Measurements from ENCODE around the gene EOGT. TPM values are rescaled to one million over a fixed set of nuclear protein-coding genes. Genes with fewer than 3 reads are reported as not detected.

Gene EOGT
- total RNA-seq, 1 donor from 2014 or later = 15.5 TPM

DNA sequence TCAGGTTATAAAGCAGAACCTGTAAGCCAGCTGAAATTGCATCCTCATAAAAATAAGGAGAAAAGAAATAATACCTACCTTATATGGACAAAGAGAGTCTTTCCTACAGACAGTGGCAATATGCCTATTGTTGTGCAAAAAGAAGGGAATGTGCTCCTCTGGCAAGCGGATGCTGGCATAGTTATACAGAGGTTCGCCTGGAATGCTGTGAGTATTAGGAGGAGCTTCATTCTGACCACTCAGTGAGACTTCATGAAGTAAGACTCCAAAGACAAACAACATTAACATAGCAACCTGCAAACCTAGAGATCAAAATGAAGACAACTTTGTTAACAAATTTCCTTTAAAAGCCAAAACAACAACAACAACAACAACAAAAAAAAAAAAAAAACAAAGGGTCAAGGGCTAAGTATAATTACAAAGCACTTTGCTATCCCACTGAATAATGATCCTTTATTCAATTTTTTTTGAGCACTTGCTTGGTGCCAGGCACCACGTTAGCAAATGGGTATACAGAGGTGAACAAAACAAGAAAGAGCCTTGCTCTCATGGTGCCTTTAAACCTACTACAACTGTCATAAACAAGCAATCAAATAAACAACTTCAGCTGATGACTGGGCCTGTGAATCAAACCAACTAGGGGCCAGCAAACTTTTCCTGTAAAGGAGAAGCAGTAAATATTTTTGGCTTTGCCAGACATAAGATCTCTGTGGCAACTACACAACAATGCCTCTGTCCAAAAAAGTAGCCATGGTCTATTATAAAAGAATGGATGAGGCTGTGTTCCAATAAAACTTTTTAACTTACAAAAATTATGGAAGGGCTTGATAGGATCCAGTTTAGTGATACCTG is 3.7 kb downstream of the EOGT start:
- no peak overlapping the region for H3K4me3 Mint-ChIP-seq (ENCODE audit: low read depth)
- TF ChIP-seq, protein P1, sequence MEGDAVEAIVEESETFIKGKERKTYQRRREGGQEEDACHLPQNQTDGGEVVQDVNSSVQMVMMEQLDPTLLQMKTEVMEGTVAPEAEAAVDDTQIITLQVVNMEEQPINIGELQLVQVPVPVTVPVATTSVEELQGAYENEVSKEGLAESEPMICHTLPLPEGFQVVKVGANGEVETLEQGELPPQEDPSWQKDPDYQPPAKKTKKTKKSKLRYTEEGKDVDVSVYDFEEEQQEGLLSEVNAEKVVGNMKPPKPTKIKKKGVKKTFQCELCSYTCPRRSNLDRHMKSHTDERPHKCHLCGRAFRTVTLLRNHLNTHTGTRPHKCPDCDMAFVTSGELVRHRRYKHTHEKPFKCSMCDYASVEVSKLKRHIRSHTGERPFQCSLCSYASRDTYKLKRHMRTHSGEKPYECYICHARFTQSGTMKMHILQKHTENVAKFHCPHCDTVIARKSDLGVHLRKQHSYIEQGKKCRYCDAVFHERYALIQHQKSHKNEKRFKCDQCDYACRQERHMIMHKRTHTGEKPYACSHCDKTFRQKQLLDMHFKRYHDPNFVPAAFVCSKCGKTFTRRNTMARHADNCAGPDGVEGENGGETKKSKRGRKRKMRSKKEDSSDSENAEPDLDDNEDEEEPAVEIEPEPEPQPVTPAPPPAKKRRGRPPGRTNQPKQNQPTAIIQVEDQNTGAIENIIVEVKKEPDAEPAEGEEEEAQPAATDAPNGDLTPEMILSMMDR (IDR thresholded peaks at IDR 0.05; ENCODE audit: unreplicated experiment) = no peak
- no peaks in the 10 kb centered on the region for H3K27me3 Mint-ChIP-seq
- peaks cover 4% of the 10 kb centered on the region for H3K36me3 Mint-ChIP-seq (ENCODE audit: insufficient read depth)
- no peak for DNase-seq (ENCODE audit: low spot score, unreplicated experiment)
- peaks cover 8% of the 10 kb centered on the region for H3K4me1 Mint-ChIP-seq (ENCODE audit: low read depth)
- H3K9me3 Mint-ChIP-seq (ENCODE audit: low read depth) = no peaks in the 10 kb centered on the region
- H3K27ac Mint-ChIP-seq = no peak overlapping the region

DNA sequence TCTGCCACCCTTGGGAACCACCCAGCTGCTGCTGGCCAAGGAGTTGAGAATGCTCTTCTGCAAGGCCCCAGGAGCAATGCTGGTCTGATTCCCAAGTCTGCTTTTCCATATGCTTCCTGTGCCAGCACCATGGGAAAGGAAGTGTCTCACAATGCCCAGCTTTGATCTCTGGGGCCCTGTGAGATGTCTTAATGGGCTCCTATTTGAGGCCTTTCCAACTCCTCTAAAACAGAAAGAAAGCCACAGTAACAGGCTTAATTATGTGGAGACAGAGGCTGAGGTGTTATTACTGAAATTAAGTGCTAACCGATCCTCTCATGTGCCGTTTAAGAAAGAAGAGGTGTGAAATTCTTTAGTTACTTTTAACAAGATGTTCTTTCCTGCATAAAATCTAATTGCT is 4.5 kb downstream of the EOGT start:
- DNase-seq (ENCODE audit: low spot score, unreplicated experiment) = no peak
- Mint-ChIP-seq H3K4me3 (ENCODE audit: low read depth) (no peak overlapping the region), H3K9me3 (ENCODE audit: low read depth) (no peaks in the 10 kb centered on the region), H3K36me3 (ENCODE audit: insufficient read depth) (peaks cover 4% of the 10 kb centered on the region), H3K27ac (no peak overlapping the region), H3K27me3 (no peaks in the 10 kb centered on the region), H3K4me1 (ENCODE audit: low read depth) (peaks cover 8% of the 10 kb centered on the region)
- TF ChIP-seq, protein P1 (IDR thresholded peaks at IDR 0.05; ENCODE audit: unreplicated experiment) = no peak

DNA sequence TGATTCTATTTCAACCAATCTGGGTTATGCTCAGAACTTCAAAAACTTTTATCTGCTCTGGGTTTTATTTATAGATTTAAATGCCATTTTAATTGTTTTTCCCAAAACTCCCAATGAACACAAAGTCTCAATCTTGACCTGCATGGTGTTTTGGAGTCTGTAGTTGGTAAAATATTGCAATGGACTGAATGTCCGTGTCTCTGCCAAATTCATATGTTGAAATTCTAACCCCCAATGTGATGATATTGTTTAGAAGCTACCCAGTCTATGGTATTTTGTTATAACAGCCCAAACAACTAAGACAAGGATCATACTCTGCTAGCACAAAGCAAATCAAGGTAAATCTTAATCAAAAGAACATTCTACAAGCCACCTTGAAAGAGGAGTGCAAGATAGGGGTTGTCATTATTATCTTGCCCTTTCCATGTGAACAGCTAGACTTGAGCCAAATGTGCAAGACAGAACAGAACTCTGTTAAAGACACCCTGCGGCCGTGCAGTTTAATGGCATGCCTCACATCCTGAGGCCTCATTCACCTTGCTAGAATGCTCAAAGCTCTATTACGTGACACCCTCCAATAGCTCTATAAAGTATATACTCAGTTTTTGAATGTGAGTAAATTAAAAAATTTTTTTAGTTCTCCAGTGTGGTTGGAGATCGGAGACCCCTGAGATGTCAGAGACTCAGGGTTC is 7.5 kb downstream of the EOGT start:
- Mint-ChIP-seq H3K4me1 (ENCODE audit: low read depth) (no peaks in the 10 kb centered on the region), H3K27ac (no peak overlapping the region), H3K4me3 (ENCODE audit: low read depth) (no peak overlapping the region), H3K27me3 (no peaks in the 10 kb centered on the region), H3K9me3 (ENCODE audit: low read depth) (no peaks in the 10 kb centered on the region), H3K36me3 (ENCODE audit: insufficient read depth) (peaks cover 8% of the 10 kb centered on the region)
- TF ChIP-seq, protein P1 (IDR thresholded peaks at IDR 0.05; ENCODE audit: unreplicated experiment) = no peak
- DNase-seq (ENCODE audit: low spot score, unreplicated experiment) = no peak

DNA sequence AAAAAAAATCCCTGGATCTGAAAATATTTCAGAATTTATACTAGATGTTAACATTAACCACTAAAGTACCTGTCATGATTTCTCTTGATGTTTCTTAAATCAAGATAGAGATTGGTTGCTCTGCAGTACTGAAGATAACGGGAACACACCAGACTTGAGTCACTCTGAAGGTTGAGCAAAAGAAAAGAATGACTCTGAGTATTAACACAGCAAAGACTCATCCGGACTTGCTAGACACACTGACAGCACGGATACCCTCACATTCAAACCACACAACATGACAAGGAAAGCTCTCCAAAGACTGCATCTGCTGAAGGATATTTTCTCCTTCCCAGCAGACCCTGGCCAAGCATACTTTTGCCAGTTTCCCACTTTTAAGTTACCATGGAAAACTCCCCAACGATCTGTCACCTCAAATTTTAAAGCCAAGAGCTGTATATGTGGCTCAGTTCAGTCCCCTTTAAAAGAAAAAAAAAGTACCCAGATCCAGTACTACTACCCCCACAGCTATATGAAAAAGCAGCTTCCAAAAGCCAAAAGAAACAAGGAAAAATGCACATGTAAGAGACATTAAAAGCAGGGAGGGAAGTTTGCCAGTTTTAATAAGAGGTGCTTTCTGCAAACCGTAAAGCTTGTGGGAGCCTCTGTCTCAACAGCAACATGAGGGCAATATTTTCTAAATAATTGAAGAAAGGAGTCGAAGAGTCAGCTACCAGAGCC is 8.3 kb downstream of the EOGT start:
- Mint-ChIP-seq H3K27me3 (no peaks in the 10 kb centered on the region), H3K4me1 (ENCODE audit: low read depth) (no peaks in the 10 kb centered on the region)
- TF ChIP-seq, protein P1 (IDR thresholded peaks at IDR 0.05; ENCODE audit: unreplicated experiment) = no peak

DNA sequence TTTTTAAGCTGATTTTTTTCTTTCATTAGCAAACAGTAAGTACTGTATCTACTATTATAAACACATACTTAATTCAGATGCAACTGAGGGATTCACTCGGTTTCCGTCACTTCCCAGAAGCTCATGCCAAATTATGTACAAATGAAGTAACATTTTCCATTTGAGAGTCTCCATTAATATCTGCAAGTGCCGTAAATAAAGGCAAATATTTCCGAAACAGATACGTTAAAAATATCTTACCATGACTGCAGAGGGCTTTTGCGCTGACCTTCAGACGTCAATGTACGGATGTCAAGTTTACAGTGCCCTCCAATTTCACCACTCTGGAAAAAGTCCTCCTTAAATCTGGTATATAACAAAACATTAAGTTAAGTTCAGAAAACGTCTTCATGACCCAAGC is 9.3 kb downstream of the EOGT start:
- H3K27me3 Mint-ChIP-seq = no peaks in the 10 kb centered on the region
- H3K9me3 Mint-ChIP-seq (ENCODE audit: low read depth) = no peaks in the 10 kb centered on the region
- TF ChIP-seq, protein P1 (IDR thresholded peaks at IDR 0.05; ENCODE audit: unreplicated experiment) = no peak
- H3K27ac Mint-ChIP-seq = no peak overlapping the region
- H3K4me1 Mint-ChIP-seq (ENCODE audit: low read depth) = no peaks in the 10 kb centered on the region
- no peak for DNase-seq (ENCODE audit: low spot score, unreplicated experiment)
- H3K36me3 Mint-ChIP-seq (ENCODE audit: insufficient read depth) = peaks cover 7% of the 10 kb centered on the region
- H3K4me3 Mint-ChIP-seq (ENCODE audit: low read depth) = no peak overlapping the region

More for the DNA sequence above, 8.3 kb downstream of the EOGT start:
- Mint-ChIP-seq H3K36me3 (ENCODE audit: insufficient read depth) (peaks cover 7% of the 10 kb centered on the region), H3K27ac (no peak overlapping the region), H3K9me3 (ENCODE audit: low read depth) (no peaks in the 10 kb centered on the region), H3K4me3 (ENCODE audit: low read depth) (no peak overlapping the region)
- no peak for DNase-seq (ENCODE audit: low spot score, unreplicated experiment)

All from progenitor cell of endocrine pancreas (in vitro differentiated cells).